GM23338 (cell line): ENCODE measurements around the gene FYTTD1. TPM values are rescaled to one million over a fixed set of nuclear protein-coding genes. Genes with fewer than 3 reads are reported as not detected.

Experiments
- ATAC-seq: fragments of 200-7000 bp; cut with Tn5 transposase; 3 replicates; pipeline ENCODE4 v1.9.1; 2020
- DNase-seq: peaks from one replicate; pipeline ENCODE4 v3.0.0-alpha.2; 2015; ENCODE audit warnings: low spot score
- H2AFZ ChIP-seq: fragments of 200-600 bp; sonication (generic); 2 replicates; pipeline ENCODE4 v1.8.0; 2016; ENCODE audit warnings: antibody characterized with exemption, mild to moderate bottlenecking, moderate library complexity
- H3F3A ChIP-seq: fragments of 200-600 bp; sonication (generic); replicated peaks from 2 replicates; pipeline ENCODE4 v1.8.0; 2017; ENCODE audit warnings: antibody characterized with exemption, mixed run types, low read depth
- H3K27ac ChIP-seq: fragments of 200-600 bp; sonication (generic); 2 replicates; pipeline ENCODE4 v1.6.1; 2016; ENCODE audit warnings: low read depth
- H3K27me3 ChIP-seq: fragments of 200-600 bp; sonication (generic); 2 replicates; pipeline ENCODE4 v1.8.0; 2016; ENCODE audit warnings: mild to moderate bottlenecking, mixed run types, moderate library complexity; ENCODE audit not compliant: insufficient read depth
- H3K36me3 ChIP-seq: fragments of 200-600 bp; sonication (generic); 2 replicates; pipeline ENCODE4 v1.8.0; 2016; ENCODE audit warnings: mild to moderate bottlenecking; ENCODE audit not compliant: insufficient read depth
- H3K4me1 ChIP-seq: fragments of 200-600 bp; sonication (generic); 2 replicates; pipeline ENCODE4 v1.8.0; 2016; ENCODE audit warnings: mild to moderate bottlenecking, moderate library complexity; ENCODE audit not compliant: insufficient read depth
- H3K4me2 ChIP-seq: fragments of 200-600 bp; sonication (generic); 2 replicates; pipeline ENCODE4 v1.7.1; 2017; ENCODE audit warnings: mixed run types
- H3K4me3 ChIP-seq: fragments of 200-600 bp; sonication (generic); 2 replicates; pipeline ENCODE4 v1.6.1; 2016; ENCODE audit warnings: mixed run types
- H3K79me2 ChIP-seq: fragments of 200-600 bp; sonication (generic); replicated peaks from 2 replicates; pipeline ENCODE4 v1.8.0; 2017; ENCODE audit warnings: mild to moderate bottlenecking; ENCODE audit not compliant: insufficient read depth
- H3K9me2 ChIP-seq: fragments of 200-600 bp; sonication (generic); 2 replicates; pipeline ENCODE4 v1.8.0; 2017; ENCODE audit not compliant: insufficient read depth
- H4K20me1 ChIP-seq: fragments of 200-600 bp; sonication (generic); replicated peaks from 2 replicates; pipeline ENCODE4 v1.8.0; 2017; ENCODE audit warnings: mild to moderate bottlenecking; ENCODE audit not compliant: insufficient read depth
- H3K27ac Mint-ChIP-seq: 2 replicates; pipeline ENCODE4 v1.8.0; 2020; ENCODE audit warnings: inconsistent platforms, mild to moderate bottlenecking, moderate library complexity, mixed read lengths
- H3K27me3 Mint-ChIP-seq: 3 replicates; pipeline ENCODE4 v1.8.0; 2022; ENCODE audit warnings: low read depth, mild to moderate bottlenecking, moderate library complexity, mixed read lengths, inconsistent platforms; ENCODE audit not compliant: insufficient read depth, poor library complexity
- H3K36me3 Mint-ChIP-seq: 3 replicates; pipeline ENCODE4 v1.8.0; 2021; ENCODE audit warnings: low read depth, mild to moderate bottlenecking, inconsistent platforms, moderate library complexity, mixed read lengths
- H3K4me1 Mint-ChIP-seq: 3 replicates; pipeline ENCODE4 v1.8.0; 2020; ENCODE audit warnings: mild to moderate bottlenecking, inconsistent platforms, mixed read lengths
- H3K4me3 Mint-ChIP-seq: 3 replicates; pipeline ENCODE4 v1.8.0; 2021; ENCODE audit warnings: moderate library complexity, mild to moderate bottlenecking, inconsistent platforms, mixed read lengths
- H3K9me3 Mint-ChIP-seq: 3 replicates; pipeline ENCODE4 v1.8.0; 2020; ENCODE audit warnings: moderate library complexity, mild to moderate bottlenecking, inconsistent platforms, mixed read lengths
- CTCF ChIP-seq, 2 experiments: fragments of 200-600 bp in 1 of 2; sonication (generic) in 1 of 2; conservative IDR thresholded peaks; 2 replicates each; pipeline versions ENCODE4 v1.5.1 to v1.6.1; 2016 to 2017; ENCODE audit warnings: antibody characterized with exemption in 2 of 2, low read depth in 2 of 2, mild to moderate bottlenecking in 2 of 2, moderate library complexity in 1 of 2
- JUNB ChIP-seq: IDR thresholded peaks from one replicate; pipeline ENCODE4 v1.6.1; 2016; ENCODE audit warnings: antibody characterized with exemption; ENCODE audit not compliant: unreplicated experiment
- STAT1 ChIP-seq: IDR thresholded peaks from one replicate; pipeline ENCODE4 v1.6.1; 2016; ENCODE audit warnings: antibody characterized with exemption; ENCODE audit not compliant: unreplicated experiment
- ZNF331 ChIP-seq: fragments of 250-450 bp; sonication (Bioruptor Pico); IDR thresholded peaks from 2 replicates; pipeline ENCODE4 v1.5.0; 2020; ENCODE audit warnings: low read depth, mild to moderate bottlenecking, moderate library complexity
- ZNF462 ChIP-seq: fragments of 250-450 bp; sonication (Bioruptor Pico); IDR thresholded peaks from 2 replicates; pipeline ENCODE4 v1.5.0; 2020; ENCODE audit warnings: mild to moderate bottlenecking, moderate library complexity
- polyA plus RNA-seq: library from polyadenylated mRNA; unstranded; fragments of >200 nt; fragmentation: Nextera tagmentation; extraction: Ambion mirVana; gene quantifications from 2 replicates; pipeline ENCODE4 v1.2.1, GENCODE V29; 2016
- total RNA-seq: library from RNA; depleted of rRNA; stranded (reverse); fragments of >200 nt; shearing (Covaris generic); gene quantifications from 2 replicates; pipeline ENCODE4 v1.2.3, GENCODE V29; 2014

FYTTD1 gene
- total and polyA plus RNA-seq, 2 experiments from 2014 or later, result 13.7 to 14.8 TPM

- Histone ChIP-seq H3K4me1 (peaks cover 22% of the 10 kb centered on the region), H2AFZ (no peak overlapping the region), H4K20me1 (no peaks in the 10 kb centered on the region), H3F3A (peaks cover 10% of the 10 kb centered on the region; the same call in 1 of the 2 replicates), H3K27me3 (peaks cover 35% of the 10 kb centered on the region), H3K9me2 (no peaks in the 10 kb centered on the region), H3K79me2 (no peaks in the 10 kb centered on the region), H3K4me3 (no peak overlapping the region), H3K4me2 (no peak overlapping the region), H3K36me3 (no peaks in the 10 kb centered on the region), H3K27ac (no peak overlapping the region)
- DNase-seq, result no peak
- Mint-ChIP-seq H3K27ac (no peak overlapping the region), H3K9me3 (no peaks in the 10 kb centered on the region), H3K4me1 (peaks cover 16% of the 10 kb centered on the region), H3K27me3 (peaks cover 19% of the 10 kb centered on the region), H3K36me3 (no peaks in the 10 kb centered on the region; the same call in 2 of the 3 replicates), H3K4me3 (no peak overlapping the region)
- ATAC-seq, result no peak
- no peak for TF ChIP-seq CTCF (conservative IDR thresholded peaks at IDR 0.05; ENCODE audit: low read depth in 2 of 2)
- no peak for TF ChIP-seq STAT1
- no peak for TF ChIP-seq JUNB
- no peak for TF ChIP-seq ZNF462 (CRISPR knock-in tag)
- TF ChIP-seq ZNF331 (CRISPR knock-in tag), result no peak
These were observed 3.5 kb upstream of the FYTTD1 start for GRCh38 chr3:197746209-197746608.
